T-helper 2 cell treated with Interferon-gamma antibody and Interleukin-4, amounts not matched to agents 5 μg/mL and 100 μg/mL, for 36 hours (primary cell): ENCODE measurements around the gene NOP9.
A peak's percentile ranks its signal among the peaks of the same experiment; 100 is the strongest.

Experiments used
- DNase-seq: peaks from one replicate; pipeline ENCODE4 v3.0.0; 2021; ENCODE audit warnings: low spot score
- H3K27ac Mint-ChIP-seq: one replicate; pipeline ENCODE4 v1.8.0; 2021; ENCODE audit warnings: mild to moderate bottlenecking, mixed read lengths
- H3K27me3 Mint-ChIP-seq: one replicate; pipeline ENCODE4 v1.8.0; 2021; ENCODE audit warnings: low read depth, mixed read lengths
- H3K36me3 Mint-ChIP-seq: one replicate; pipeline ENCODE4 v1.8.0; 2021; ENCODE audit warnings: low read depth, mixed read lengths
- H3K4me1 Mint-ChIP-seq: one replicate; pipeline ENCODE4 v1.8.0; 2021; ENCODE audit warnings: low read depth, mixed read lengths
- H3K4me3 Mint-ChIP-seq: one replicate; pipeline ENCODE4 v1.8.0; 2022; ENCODE audit warnings: mild to moderate bottlenecking, moderate library complexity, mixed read lengths
- H3K9me3 Mint-ChIP-seq: one replicate; pipeline ENCODE4 v1.8.0; 2021; ENCODE audit warnings: mixed read lengths

NOP9 gene

GRCh38 chr14:24299255-24300191 is at the start of gene NOP9, which contains the start of gene DHRS1:
Gene NOP9, plus strand, starts transcription at chr14:24299850. Its CDS starts 105 bp downstream, at chr14:24299955.
Gene DHRS1, minus strand, starts transcription at chr14:24299780. Its CDS starts 674 bp downstream, at chr14:24299106.
- Mint-ChIP-seq H3K36me3 (peaks cover 52% of the 10 kb centered on the region), H3K4me1 (peaks cover 32% of the 10 kb centered on the region), H3K27ac (peak within 1 kb of the TSS; percentile 94), H3K27me3 (no peaks in the 10 kb centered on the region), H3K4me3 (peak within 1 kb of the TSS; percentile 93), H3K9me3 (no peaks in the 10 kb centered on the region)
- DNase-seq = peak; percentile 91

GRCh38 chr14:24250354-24250753 is 49.3 kb upstream of the NOP9 start:
- no peak overlapping the region for H3K4me3 Mint-ChIP-seq
- H3K36me3 Mint-ChIP-seq = peaks cover 12% of the 10 kb centered on the region
- peak overlapping the region; percentile 2 for H3K27ac Mint-ChIP-seq
- no peaks in the 10 kb centered on the region for H3K27me3 Mint-ChIP-seq
- H3K9me3 Mint-ChIP-seq = no peaks in the 10 kb centered on the region
- DNase-seq = no peak
- peaks cover 38% of the 10 kb centered on the region for H3K4me1 Mint-ChIP-seq

GRCh38 chr14:24251880-24252288 is 47.8 kb upstream of the NOP9 start:
- no peak overlapping the region for H3K4me3 Mint-ChIP-seq
- no peaks in the 10 kb centered on the region for H3K27me3 Mint-ChIP-seq
- peaks cover 35% of the 10 kb centered on the region for H3K4me1 Mint-ChIP-seq
- peaks cover 12% of the 10 kb centered on the region for H3K36me3 Mint-ChIP-seq
- H3K27ac Mint-ChIP-seq = peak overlapping the region; percentile 9
- no peaks in the 10 kb centered on the region for H3K9me3 Mint-ChIP-seq
- no peak for DNase-seq

GRCh38 chr14:24252289-24253124 is 47.1 kb upstream of the NOP9 start:
- Mint-ChIP-seq H3K27ac (no peak overlapping the region), H3K4me1 (peaks cover 31% of the 10 kb centered on the region), H3K36me3 (peaks cover 10% of the 10 kb centered on the region), H3K27me3 (no peaks in the 10 kb centered on the region), H3K4me3 (no peak overlapping the region), H3K9me3 (no peaks in the 10 kb centered on the region)
- no peak for DNase-seq

- peaks cover 20% of the 10 kb centered on the region for H3K4me1 Mint-ChIP-seq
Measured at GRCh38 chr14:24253936-24254335, 45.7 kb upstream of the NOP9 start.

GRCh38 chr14:24254630-24255392 is 44.8 kb upstream of the NOP9 start:
- Mint-ChIP-seq H3K36me3 (peaks cover 10% of the 10 kb centered on the region), H3K4me1 (peaks cover 18% of the 10 kb centered on the region), H3K27ac (no peak overlapping the region), H3K4me3 (no peak overlapping the region), H3K27me3 (no peaks in the 10 kb centered on the region), H3K9me3 (no peaks in the 10 kb centered on the region)
- DNase-seq = no peak

More at GRCh38 chr14:24253936-24254335, 45.7 kb upstream of the NOP9 start:
- H3K27me3 Mint-ChIP-seq = no peaks in the 10 kb centered on the region
- no peak overlapping the region for H3K4me3 Mint-ChIP-seq
- no peaks in the 10 kb centered on the region for H3K9me3 Mint-ChIP-seq
- peak overlapping the region; percentile 60 for H3K27ac Mint-ChIP-seq
- H3K36me3 Mint-ChIP-seq = peaks cover 12% of the 10 kb centered on the region
- DNase-seq = no peak

- Mint-ChIP-seq H3K27ac (no peak overlapping the region), H3K4me3 (no peak overlapping the region), H3K4me1 (peaks cover 12% of the 10 kb centered on the region), H3K27me3 (no peaks in the 10 kb centered on the region), H3K36me3 (peaks cover 11% of the 10 kb centered on the region), H3K9me3 (no peaks in the 10 kb centered on the region)
- DNase-seq = no peak
Measured at GRCh38 chr14:24255438-24255837, 44.2 kb upstream of the NOP9 start.

- H3K27ac Mint-ChIP-seq = no peak overlapping the region
- no peak overlapping the region for H3K4me3 Mint-ChIP-seq
- no peak for DNase-seq
- peaks cover 5% of the 10 kb centered on the region for H3K4me1 Mint-ChIP-seq
- H3K36me3 Mint-ChIP-seq = peaks cover 11% of the 10 kb centered on the region
- H3K9me3 Mint-ChIP-seq = no peaks in the 10 kb centered on the region
- no peaks in the 10 kb centered on the region for H3K27me3 Mint-ChIP-seq
Measured at GRCh38 chr14:24255931-24256711, 43.5 kb upstream of the NOP9 start.

- Mint-ChIP-seq H3K4me1 (no peaks in the 10 kb centered on the region), H3K36me3 (peaks cover 8% of the 10 kb centered on the region), H3K9me3 (no peaks in the 10 kb centered on the region), H3K27me3 (no peaks in the 10 kb centered on the region), H3K27ac (no peak overlapping the region), H3K4me3 (no peak overlapping the region)
- DNase-seq = no peak
Measured at GRCh38 chr14:24256960-24257359, 42.7 kb upstream of the NOP9 start.

- no peaks in the 10 kb centered on the region for H3K27me3 Mint-ChIP-seq
- no peaks in the 10 kb centered on the region for H3K9me3 Mint-ChIP-seq
- no peak for DNase-seq
- no peaks in the 10 kb centered on the region for H3K4me1 Mint-ChIP-seq
- no peak overlapping the region for H3K27ac Mint-ChIP-seq
- H3K36me3 Mint-ChIP-seq = peaks cover 8% of the 10 kb centered on the region
- no peak overlapping the region for H3K4me3 Mint-ChIP-seq
Measured at GRCh38 chr14:24258119-24258518, 41.5 kb upstream of the NOP9 start.

- peaks cover 8% of the 10 kb centered on the region for H3K36me3 Mint-ChIP-seq
- H3K27ac Mint-ChIP-seq = no peak overlapping the region
- H3K4me1 Mint-ChIP-seq = no peaks in the 10 kb centered on the region
- H3K9me3 Mint-ChIP-seq = no peaks in the 10 kb centered on the region
- DNase-seq = no peak
- no peak overlapping the region for H3K4me3 Mint-ChIP-seq
- H3K27me3 Mint-ChIP-seq = no peaks in the 10 kb centered on the region
Measured at GRCh38 chr14:24258548-24259265, 40.9 kb upstream of the NOP9 start.

- no peaks in the 10 kb centered on the region for H3K9me3 Mint-ChIP-seq
- H3K36me3 Mint-ChIP-seq = peaks cover 6% of the 10 kb centered on the region
- no peak overlapping the region for H3K27ac Mint-ChIP-seq
- H3K4me1 Mint-ChIP-seq = no peaks in the 10 kb centered on the region
- no peaks in the 10 kb centered on the region for H3K27me3 Mint-ChIP-seq
- DNase-seq = no peak
- H3K4me3 Mint-ChIP-seq = no peak overlapping the region
Measured at GRCh38 chr14:24259282-24260025, 40.2 kb upstream of the NOP9 start.
